Vagina (tissue), 2 donors: ENCODE results near the gene PTPRK. TPM values are rescaled to one million over a fixed set of nuclear protein-coding genes. Genes with fewer than 3 reads are reported as not detected.

Source experiments
- DNase-seq, 2 donors: peaks; one replicate each; pipeline ENCODE4 v3.0.0-alpha.2; 2017; ENCODE audit errors: extremely low spot score in 2 of 2
- H3K27ac ChIP-seq: fragments of 200-600 bp; sonication (generic); one replicate; pipeline ENCODE4 v1.5.1; 2019
- H3K27me3 ChIP-seq: fragments of 200-600 bp; sonication (generic); one replicate; pipeline ENCODE4 v1.5.1; 2019
- H3K36me3 ChIP-seq, 2 donors: fragments of 200-600 bp; sonication (generic); one replicate each; pipeline ENCODE4 v1.5.1; 2017 to 2019
- H3K4me1 ChIP-seq: fragments of 200-600 bp; sonication (generic); one replicate; pipeline ENCODE4 v1.5.1; 2019
- H3K4me3 ChIP-seq, 2 donors: fragments of 200-600 bp; sonication (generic); 1 replicate in 1 of 2; 2 replicates in 1 of 2; pipeline ENCODE4 v1.5.1; 2016 to 2019
- H3K9me3 ChIP-seq: fragments of 200-600 bp; sonication (generic); one replicate; pipeline ENCODE4 v1.5.1; 2019
- CTCF ChIP-seq, 3 experiments: fragments of 450-650 bp in 2 of 3; fragments of 200-600 bp in 1 of 3; sonication (generic) in 1 of 3; IDR thresholded peaks; one replicate each; pipeline ENCODE4 v1.5.1; 2017 to 2019; ENCODE audit warnings: antibody characterized with exemption in 3 of 3, mild to moderate bottlenecking in 2 of 3, moderate library complexity in 2 of 3
- POLR2A ChIP-seq, 2 donors: fragments of 450-650 bp; IDR thresholded peaks; one replicate each; pipeline ENCODE4 v1.6.1; 2017; ENCODE audit warnings: antibody characterized with exemption in 2 of 2, mild to moderate bottlenecking in 2 of 2, moderate library complexity in 2 of 2
- POLR2AphosphoS5 ChIP-seq, 2 donors: sonication (generic); formaldehyde crosslinking; IDR thresholded peaks; one replicate each; pipeline ENCODE4 v1.9.0; 2017; ENCODE audit warnings: antibody characterized with exemption in 2 of 2, mild to moderate bottlenecking in 2 of 2, low read depth in 1 of 2; ENCODE audit not compliant: insufficient read depth in 1 of 2
- intact Hi-C: fragments of 100-400 bp; cut with DNase I; formaldehyde crosslinking; loops from one replicate; pipeline ENCODE4 v1.15.1; 2023
- total RNA-seq: library from RNA; depleted of rRNA; stranded (reverse); fragments of >200 nt; gene quantifications from one replicate; pipeline ENCODE4 v1.2.3, GENCODE V29; 2016

Gene PTPRK
- total RNA-seq, 1 donor from 2014 or later = 82.5 TPM

- no peak overlapping the region for H3K4me3 ChIP-seq
- no peak for DNase-seq
- no peak overlapping the region for H3K27ac ChIP-seq
- H3K36me3 ChIP-seq = no peaks in the 10 kb centered on the region
- no peak for TF ChIP-seq POLR2AphosphoS5 (IDR thresholded peaks at IDR 0.05; ENCODE audit: insufficient read depth in 1 of 2, low read depth in 1 of 2)
- no peak for TF ChIP-seq CTCF (IDR thresholded peaks at IDR 0.05)
- TF ChIP-seq POLR2A (IDR thresholded peaks at IDR 0.05) = no peak
- no peaks in the 10 kb centered on the region for H3K27me3 ChIP-seq
- intact Hi-C loops = no loop called here
- no peaks in the 10 kb centered on the region for H3K4me1 ChIP-seq
- no peaks in the 10 kb centered on the region for H3K9me3 ChIP-seq
Measured at GRCh38 chr6:128024969-128025368, 495.4 kb downstream of the PTPRK start.

- H3K27me3 ChIP-seq = no peaks in the 10 kb centered on the region
- DNase-seq = no peak
- H3K4me1 ChIP-seq = no peaks in the 10 kb centered on the region
- H3K27ac ChIP-seq = no peak overlapping the region
- TF ChIP-seq POLR2A (IDR thresholded peaks at IDR 0.05) (no peak), CTCF (IDR thresholded peaks at IDR 0.05) (no peak), POLR2AphosphoS5 (IDR thresholded peaks at IDR 0.05; ENCODE audit: insufficient read depth in 1 of 2, low read depth in 1 of 2) (no peak)
- no peaks in the 10 kb centered on the region for H3K36me3 ChIP-seq
- H3K4me3 ChIP-seq = no peak overlapping the region
- no peaks in the 10 kb centered on the region for H3K9me3 ChIP-seq
- intact Hi-C loops = no loop called here
Measured at GRCh38 chr6:128024046-128024445, 496.4 kb downstream of the PTPRK start.

GRCh38 chr6:128018821-128019220 lies 501.6 kb downstream of the PTPRK start:
- no peak for DNase-seq
- TF ChIP-seq POLR2A (IDR thresholded peaks at IDR 0.05) = no peak
- no peak for TF ChIP-seq CTCF (IDR thresholded peaks at IDR 0.05)
- TF ChIP-seq POLR2AphosphoS5 (IDR thresholded peaks at IDR 0.05; ENCODE audit: insufficient read depth in 1 of 2, low read depth in 1 of 2) = no peak

GRCh38 chr6:128017288-128017687 lies 503.1 kb downstream of the PTPRK start:
- Histone ChIP-seq H3K9me3 (no peaks in the 10 kb centered on the region), H3K4me3 (no peak overlapping the region), H3K4me1 (no peaks in the 10 kb centered on the region), H3K36me3 (no peaks in the 10 kb centered on the region), H3K27me3 (no peaks in the 10 kb centered on the region), H3K27ac (no peak overlapping the region)
- intact Hi-C loops = no loop called here
- TF ChIP-seq CTCF (IDR thresholded peaks at IDR 0.05) (no peak), POLR2AphosphoS5 (IDR thresholded peaks at IDR 0.05; ENCODE audit: insufficient read depth in 1 of 2, low read depth in 1 of 2) (no peak), POLR2A (IDR thresholded peaks at IDR 0.05) (no peak)
- DNase-seq = no peak

More at GRCh38 chr6:128018821-128019220, 501.6 kb downstream of the PTPRK start:
- no peak overlapping the region for H3K27ac ChIP-seq
- H3K27me3 ChIP-seq = no peaks in the 10 kb centered on the region
- no peaks in the 10 kb centered on the region for H3K36me3 ChIP-seq
- intact Hi-C loops = no loop called here
- no peaks in the 10 kb centered on the region for H3K9me3 ChIP-seq
- no peak overlapping the region for H3K4me3 ChIP-seq
- H3K4me1 ChIP-seq = no peaks in the 10 kb centered on the region

- no peak for TF ChIP-seq POLR2AphosphoS5 (IDR thresholded peaks at IDR 0.05; ENCODE audit: insufficient read depth in 1 of 2, low read depth in 1 of 2)
- no peak for TF ChIP-seq CTCF (IDR thresholded peaks at IDR 0.05)
- no peak for TF ChIP-seq POLR2A (IDR thresholded peaks at IDR 0.05)
- H3K27ac ChIP-seq = no peak overlapping the region
- no peaks in the 10 kb centered on the region for H3K27me3 ChIP-seq
- H3K4me1 ChIP-seq = no peaks in the 10 kb centered on the region
- DNase-seq = no peak
- no peaks in the 10 kb centered on the region for H3K9me3 ChIP-seq
- intact Hi-C loops = no loop called here
- no peak overlapping the region for H3K4me3 ChIP-seq
- H3K36me3 ChIP-seq = no peaks in the 10 kb centered on the region
Measured at GRCh38 chr6:128007658-128008057, 512.7 kb downstream of the PTPRK start.
